T47D (cell line): ENCODE data around the gene CCDC87.
"Not testable (repeated sequence)": the region's sequence is repeated elsewhere in the genome, so short reads cannot be mapped to it uniquely, and the experiment has no call there.

Experiments
- DNase-seq, 2 experiments: peaks; one replicate each; pipeline versions ENCODE4 v3.0.0 to v3.0.0-alpha.2; 2011 to 2012; ENCODE audit warnings: low read depth in 1 of 2, low spot score in 1 of 2
- JUND ChIP-seq: IDR thresholded peaks from 2 replicates; pipeline ENCODE4 v1.6.1; 2012; ENCODE audit warnings: low read depth
- in situ Hi-C: cut with HindIII; loops from 2 replicates; pipeline ENCODE4 v1.10.0; 2016; ENCODE audit warnings: low sequenced_read_pairs, low pct_unique_long_range_greater_than_20kb

The CCDC87 gene

GRCh38 chr11:66607126-66607834, 14.4 kb upstream of the CCDC87 start:
- TF ChIP-seq JUND, result no peak
- in situ Hi-C loops, result no loop called here
- DNase-seq, result no peak

GRCh38 chr11:66606608-66607007, 13.7 kb upstream of the CCDC87 start:
- in situ Hi-C loops, DNase-seq: not testable (repeated sequence)

- TF ChIP-seq JUND, result no peak
- in situ Hi-C loops, result no loop called here
- no peak for DNase-seq
These were observed 11.3 kb upstream of the CCDC87 start for GRCh38 chr11:66604155-66604554.

- in situ Hi-C loops, result no loop called here
- DNase-seq, result no peak
- TF ChIP-seq JUND, result no peak
These were observed 10.2 kb upstream of the CCDC87 start for GRCh38 chr11:66603072-66603471.

- in situ Hi-C loops, result no loop called here
- no peak for TF ChIP-seq JUND
- DNase-seq, result no peak
These were observed 7.9 kb upstream of the CCDC87 start for GRCh38 chr11:66600631-66601233.

GRCh38 chr11:66600219-66600618, 7.4 kb upstream of the CCDC87 start:
- no peak for TF ChIP-seq JUND
- DNase-seq, result no peak
- in situ Hi-C loops, result no loop called here

- in situ Hi-C loops, result no loop called here
- no peak for TF ChIP-seq JUND
- no peak for DNase-seq
These were observed 6.1 kb upstream of the CCDC87 start for GRCh38 chr11:66598993-66599392.

GRCh38 chr11:66595245-66595904, 2.5 kb upstream of the CCDC87 start:
- TF ChIP-seq JUND, result no peak
- no peak for DNase-seq
- in situ Hi-C loops, result no loop called here

- in situ Hi-C loops, result no loop called here
- no peak for DNase-seq
- no peak for TF ChIP-seq JUND
These were observed 787 bp upstream of the CCDC87 start for GRCh38 chr11:66593650-66594049.

- no peak for TF ChIP-seq JUND
- in situ Hi-C loops, result no loop called here
- no peak for DNase-seq
These were observed 406 bp upstream of the CCDC87 start for GRCh38 chr11:66593303-66593635.

- in situ Hi-C loops, result no loop called here
- DNase-seq, result no peak
- TF ChIP-seq JUND, result no peak
These were observed 1.7 kb downstream of the CCDC87 start for GRCh38 chr11:66591175-66591574.

- TF ChIP-seq JUND, result no peak
- in situ Hi-C loops, result no loop called here
- no peak for DNase-seq
These were observed 2.7 kb downstream of the CCDC87 start for GRCh38 chr11:66589996-66590675.

- DNase-seq, in situ Hi-C loops: not testable (repeated sequence)
These were observed 3.5 kb downstream of the CCDC87 start for GRCh38 chr11:66589315-66589714.
